ENCODE data around the gene CABP5. TPM values are rescaled to one million over a fixed set of nuclear protein-coding genes. Genes with fewer than 3 reads are reported as not detected.

The CABP5 gene
- total RNA-seq, 1 experiment from 2014 or later: not detected

DNA sequence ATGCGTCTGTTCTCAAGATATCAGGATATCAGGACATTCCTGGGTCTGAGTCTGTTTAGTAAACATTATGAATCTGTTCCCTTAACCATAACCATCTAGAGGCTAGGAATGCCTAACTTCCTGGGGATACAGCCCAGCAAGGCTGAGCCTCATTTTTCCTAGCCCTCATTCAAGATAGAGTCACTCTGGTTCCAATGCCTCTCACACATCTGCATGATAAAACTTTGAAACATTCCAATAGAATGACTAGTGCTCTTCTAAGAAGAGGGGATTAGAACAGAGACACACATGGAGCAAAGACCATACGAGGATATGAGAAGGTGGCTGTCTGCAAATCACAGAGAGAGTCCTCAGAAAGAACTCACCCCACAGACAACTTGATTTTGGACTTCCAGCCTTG, 20.6 kb upstream of the CABP5 start:
- no peaks in the 10 kb centered on the region for H3K27me3 ChIP-seq (ENCODE audit: insufficient read depth, low read length)
- no peaks in the 10 kb centered on the region for H3K9me3 ChIP-seq (ENCODE audit: control insufficient read depth in 1 of 2, insufficient read depth in 1 of 2, low read depth in 1 of 2, low read length in 2 of 2)
- no peaks in the 10 kb centered on the region for H3K79me2 ChIP-seq (ENCODE audit: insufficient read depth, low read length)
- TF ChIP-seq, protein P1, sequence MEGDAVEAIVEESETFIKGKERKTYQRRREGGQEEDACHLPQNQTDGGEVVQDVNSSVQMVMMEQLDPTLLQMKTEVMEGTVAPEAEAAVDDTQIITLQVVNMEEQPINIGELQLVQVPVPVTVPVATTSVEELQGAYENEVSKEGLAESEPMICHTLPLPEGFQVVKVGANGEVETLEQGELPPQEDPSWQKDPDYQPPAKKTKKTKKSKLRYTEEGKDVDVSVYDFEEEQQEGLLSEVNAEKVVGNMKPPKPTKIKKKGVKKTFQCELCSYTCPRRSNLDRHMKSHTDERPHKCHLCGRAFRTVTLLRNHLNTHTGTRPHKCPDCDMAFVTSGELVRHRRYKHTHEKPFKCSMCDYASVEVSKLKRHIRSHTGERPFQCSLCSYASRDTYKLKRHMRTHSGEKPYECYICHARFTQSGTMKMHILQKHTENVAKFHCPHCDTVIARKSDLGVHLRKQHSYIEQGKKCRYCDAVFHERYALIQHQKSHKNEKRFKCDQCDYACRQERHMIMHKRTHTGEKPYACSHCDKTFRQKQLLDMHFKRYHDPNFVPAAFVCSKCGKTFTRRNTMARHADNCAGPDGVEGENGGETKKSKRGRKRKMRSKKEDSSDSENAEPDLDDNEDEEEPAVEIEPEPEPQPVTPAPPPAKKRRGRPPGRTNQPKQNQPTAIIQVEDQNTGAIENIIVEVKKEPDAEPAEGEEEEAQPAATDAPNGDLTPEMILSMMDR (IDR thresholded peaks at IDR 0.05 in 2 of 3, conservative IDR thresholded peaks at IDR 0.05 in 1 of 3; ENCODE audit: borderline replicate concordance in 1 of 3, insufficient read depth in 1 of 3, low read depth in 2 of 3, low read length in 2 of 3): no peak
- TF ChIP-seq SP1 (IDR thresholded peaks at IDR 0.05; ENCODE audit: low read depth) (no peak), TCF7L2 (IDR thresholded peaks at IDR 0.05; ENCODE audit: borderline replicate concordance, extremely low read depth, insufficient read depth, insufficient read length) (no peak), POLR2AphosphoS5 (IDR thresholded peaks at IDR 0.05; ENCODE audit: low read depth, low read length) (no peak), FOSL1 (IDR thresholded peaks at IDR 0.05; ENCODE audit: low read depth) (no peak), EZH2 (IDR thresholded peaks at IDR 0.05) (no peak)
- no peak for ATAC-seq
- no peak overlapping the region for H3K9ac ChIP-seq (ENCODE audit: low read length)
- RAD21 ChIA-PET (ENCODE audit: low non-redundant PET in 1 of 2, low total read pairs in 2 of 2, uncharacterized antibody in 2 of 2, unreplicated experiment in 2 of 2): no interaction called here
- no peaks in the 10 kb centered on the region for H3K4me1 ChIP-seq (ENCODE audit: control insufficient read depth in 1 of 2, insufficient read depth in 2 of 2, low read length in 2 of 2)
- no peaks in the 10 kb centered on the region for H4K20me1 ChIP-seq (ENCODE audit: insufficient read depth)
- intact Hi-C loops (cut with micrococcal nuclease): no loop called here
- H3K4me2 ChIP-seq (ENCODE audit: low read length): no peak overlapping the region
- H2AFZ ChIP-seq (ENCODE audit: low read depth, low read length, poor library complexity, severe bottlenecking): no peak overlapping the region
- POLR2A ChIA-PET: no interaction called here
- no peaks in the 10 kb centered on the region for H3K9me2 ChIP-seq (ENCODE audit: insufficient read depth)
- no peak overlapping the region for H3K27ac ChIP-seq (ENCODE audit: low read depth, low read length)
- no peak overlapping the region for H3K4me3 ChIP-seq (replicated peaks in 1 of 2; ENCODE audit: low read depth in 1 of 2, low read length in 2 of 2)
- CTCF ChIA-PET: no interaction called here
- DNase-seq (ENCODE audit: low read depth, low spot score): no peak
- no TSS peak for BruUV-seq (replicated peaks)
- H3K36me3 ChIP-seq (ENCODE audit: control insufficient read depth in 1 of 2, insufficient read depth in 2 of 2, low read length in 2 of 2): no peaks in the 10 kb centered on the region
